AG04449 (cell line): ENCODE data around the gene RELB.

Experiments
- CTCF ChIA-PET: fragments of 350-600 bp; formaldehyde crosslinking; extraction: SDS; loops from one replicate; lab custom pipeline; 2021; ENCODE audit warnings: antibody characterized with exemption; lab: Yijun Ruan, JAX
- POLR2A ChIA-PET: fragments of 400-600, 350-600 bp; formaldehyde crosslinking; extraction: SDS; loops from one replicate; lab custom pipeline; 2020; ENCODE audit warnings: antibody characterized with exemption, inconsistent platforms; lab: Yijun Ruan, JAX
- DNase-seq: peaks from one replicate; pipeline ENCODE4 v3.0.0-alpha.2; 2010; ENCODE audit warnings: low read depth, low spot score
- H3K4me3 ChIP-seq: 2 replicates; pipeline ENCODE4 v1.5.1; 2011; ENCODE audit warnings: low read depth, mild to moderate bottlenecking, control low read depth, low read length
- TF ChIP-seq, protein P1 (sequence below): IDR thresholded peaks from one replicate; pipeline ENCODE4 v1.5.1; 2011; ENCODE audit warnings: mild to moderate bottlenecking, moderate library complexity, low read length, control low read depth, inconsistent platforms; ENCODE audit not compliant: insufficient read depth; ENCODE audit errors: missing control alignments

RELB gene

DNA sequence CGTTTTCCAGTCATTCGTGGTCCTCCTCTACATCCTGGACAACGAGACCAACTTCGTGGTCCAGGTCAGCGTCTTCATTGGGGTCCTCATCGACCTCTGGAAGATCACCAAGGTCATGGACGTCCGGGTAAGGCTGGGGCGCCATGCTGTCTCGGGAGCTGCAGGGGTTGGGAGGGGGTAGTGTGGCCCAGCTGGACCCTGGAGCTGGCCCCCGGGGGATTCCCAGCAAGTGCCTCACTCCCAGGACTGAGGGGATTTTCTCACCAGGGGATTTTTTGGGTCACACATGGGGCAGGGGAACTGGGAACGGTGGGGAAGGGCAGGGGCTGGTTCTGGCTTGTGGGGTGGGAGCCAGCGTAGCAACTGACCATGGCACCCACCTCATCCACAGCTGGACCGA is 10.8 kb upstream of the RELB start:
- H3K4me3 ChIP-seq: no peak overlapping the region
- POLR2A ChIA-PET: interaction anchor here (1.1 kb wide), 1 partner anchor 11 kb away, joined by 4 read pairs; no protein-coding TSS in a partner anchor
- TF ChIP-seq, protein P1, sequence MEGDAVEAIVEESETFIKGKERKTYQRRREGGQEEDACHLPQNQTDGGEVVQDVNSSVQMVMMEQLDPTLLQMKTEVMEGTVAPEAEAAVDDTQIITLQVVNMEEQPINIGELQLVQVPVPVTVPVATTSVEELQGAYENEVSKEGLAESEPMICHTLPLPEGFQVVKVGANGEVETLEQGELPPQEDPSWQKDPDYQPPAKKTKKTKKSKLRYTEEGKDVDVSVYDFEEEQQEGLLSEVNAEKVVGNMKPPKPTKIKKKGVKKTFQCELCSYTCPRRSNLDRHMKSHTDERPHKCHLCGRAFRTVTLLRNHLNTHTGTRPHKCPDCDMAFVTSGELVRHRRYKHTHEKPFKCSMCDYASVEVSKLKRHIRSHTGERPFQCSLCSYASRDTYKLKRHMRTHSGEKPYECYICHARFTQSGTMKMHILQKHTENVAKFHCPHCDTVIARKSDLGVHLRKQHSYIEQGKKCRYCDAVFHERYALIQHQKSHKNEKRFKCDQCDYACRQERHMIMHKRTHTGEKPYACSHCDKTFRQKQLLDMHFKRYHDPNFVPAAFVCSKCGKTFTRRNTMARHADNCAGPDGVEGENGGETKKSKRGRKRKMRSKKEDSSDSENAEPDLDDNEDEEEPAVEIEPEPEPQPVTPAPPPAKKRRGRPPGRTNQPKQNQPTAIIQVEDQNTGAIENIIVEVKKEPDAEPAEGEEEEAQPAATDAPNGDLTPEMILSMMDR: no peak
- CTCF ChIA-PET: interaction anchor here (1.0 to 1.1 kb wide), 2 partner anchors 55 to 258 kb away, joined by 3 to 4 read pairs; no protein-coding TSS in a partner anchor
- no peak for DNase-seq

- no peak for DNase-seq
- CTCF ChIA-PET: no interaction called here
- POLR2A ChIA-PET: interaction anchor here (1.1 kb wide), 1 partner anchor 11 kb away, joined by 4 read pairs; no protein-coding TSS in a partner anchor
- no peak overlapping the region for H3K4me3 ChIP-seq
- TF ChIP-seq, protein P1: no peak
Measured at GRCh38 chr19:44990966-44991365, 10.3 kb upstream of the RELB start.

GRCh38 chr19:44992336-44993163 is 8.7 kb upstream of the RELB start:
- no peak for DNase-seq
- CTCF ChIA-PET: interaction anchor here (0.8 to 1.0 kb wide), 3 partner anchors 8 to 16 kb away, joined by 3 to 6 read pairs (median 3); partner anchors contain the start of gene RELB
- TF ChIP-seq, protein P1: no peak
- H3K4me3 ChIP-seq: no peak overlapping the region
- POLR2A ChIA-PET: no interaction called here

DNA sequence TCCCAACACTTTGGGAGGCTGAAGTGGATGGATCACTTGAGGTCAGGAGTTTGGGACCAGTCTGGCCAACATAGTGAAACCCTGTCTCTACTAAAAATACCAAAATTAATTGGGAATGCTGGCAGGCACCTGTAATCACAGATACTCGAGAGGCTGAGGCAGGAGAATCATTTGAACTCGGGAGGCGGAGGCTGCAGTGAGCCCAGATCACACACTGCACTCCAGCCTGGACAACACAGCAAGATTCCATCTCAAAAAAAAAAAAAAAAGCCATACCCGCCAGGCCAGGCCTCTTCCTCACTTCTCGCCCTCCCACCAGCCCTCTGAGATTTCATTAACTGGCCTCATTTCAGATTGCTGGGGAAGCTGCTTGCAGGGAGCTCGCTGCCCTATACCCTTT is 7.7 kb upstream of the RELB start:
- TF ChIP-seq, protein P1: no peak
- no peak for DNase-seq
- POLR2A ChIA-PET: no interaction called here
- H3K4me3 ChIP-seq: no peak overlapping the region
- CTCF ChIA-PET: no interaction called here

- ChIA-PET CTCF (interaction anchor here (0.6 kb wide), 1 partner anchor 98 kb away, joined by 3 read pairs; no protein-coding TSS in a partner anchor), POLR2A (no interaction called here)
Measured at GRCh38 chr19:44993926-44994537, 7.2 kb upstream of the RELB start.

More at GRCh38 chr19:44993926-44994537, 7.2 kb upstream of the RELB start:
- TF ChIP-seq, protein P1: no peak
- DNase-seq: no peak
- no peak overlapping the region for H3K4me3 ChIP-seq
